ENCODE results near the gene CERKL. TPM values are rescaled to one million over a fixed set of nuclear protein-coding genes. Genes with fewer than 3 reads are reported as not detected.

The CERKL gene
- total RNA-seq, 1 experiment from 2014 or later = 0.24 TPM

DNA sequence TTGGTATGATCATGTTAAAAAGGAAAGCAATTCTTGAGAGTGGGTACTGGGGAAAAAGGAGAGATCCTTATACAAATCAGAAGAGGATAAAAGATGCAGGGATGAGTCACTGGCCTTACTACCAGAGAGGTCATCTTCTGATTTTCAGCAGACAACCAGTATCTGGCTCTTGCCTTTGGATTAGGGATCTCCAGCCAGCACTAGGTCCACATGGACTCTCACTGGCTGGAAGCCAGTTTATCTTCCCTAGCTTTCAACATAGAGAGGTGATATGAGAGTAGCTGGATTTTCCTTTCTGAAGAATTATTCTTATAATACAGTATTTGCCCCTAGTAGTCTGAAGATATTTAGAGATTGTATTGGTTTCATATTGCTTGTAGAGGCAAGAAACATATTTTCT is 30.2 kb downstream of the CERKL start:
- TF ChIP-seq, protein P1, sequence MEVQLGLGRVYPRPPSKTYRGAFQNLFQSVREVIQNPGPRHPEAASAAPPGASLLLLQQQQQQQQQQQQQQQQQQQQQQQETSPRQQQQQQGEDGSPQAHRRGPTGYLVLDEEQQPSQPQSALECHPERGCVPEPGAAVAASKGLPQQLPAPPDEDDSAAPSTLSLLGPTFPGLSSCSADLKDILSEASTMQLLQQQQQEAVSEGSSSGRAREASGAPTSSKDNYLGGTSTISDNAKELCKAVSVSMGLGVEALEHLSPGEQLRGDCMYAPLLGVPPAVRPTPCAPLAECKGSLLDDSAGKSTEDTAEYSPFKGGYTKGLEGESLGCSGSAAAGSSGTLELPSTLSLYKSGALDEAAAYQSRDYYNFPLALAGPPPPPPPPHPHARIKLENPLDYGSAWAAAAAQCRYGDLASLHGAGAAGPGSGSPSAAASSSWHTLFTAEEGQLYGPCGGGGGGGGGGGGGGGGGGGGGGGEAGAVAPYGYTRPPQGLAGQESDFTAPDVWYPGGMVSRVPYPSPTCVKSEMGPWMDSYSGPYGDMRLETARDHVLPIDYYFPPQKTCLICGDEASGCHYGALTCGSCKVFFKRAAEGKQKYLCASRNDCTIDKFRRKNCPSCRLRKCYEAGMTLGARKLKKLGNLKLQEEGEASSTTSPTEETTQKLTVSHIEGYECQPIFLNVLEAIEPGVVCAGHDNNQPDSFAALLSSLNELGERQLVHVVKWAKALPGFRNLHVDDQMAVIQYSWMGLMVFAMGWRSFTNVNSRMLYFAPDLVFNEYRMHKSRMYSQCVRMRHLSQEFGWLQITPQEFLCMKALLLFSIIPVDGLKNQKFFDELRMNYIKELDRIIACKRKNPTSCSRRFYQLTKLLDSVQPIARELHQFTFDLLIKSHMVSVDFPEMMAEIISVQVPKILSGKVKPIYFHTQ (CRISPR knock-in tag; IDR thresholded peaks at IDR 0.05) = no peak
- TF ChIP-seq, protein P2, sequence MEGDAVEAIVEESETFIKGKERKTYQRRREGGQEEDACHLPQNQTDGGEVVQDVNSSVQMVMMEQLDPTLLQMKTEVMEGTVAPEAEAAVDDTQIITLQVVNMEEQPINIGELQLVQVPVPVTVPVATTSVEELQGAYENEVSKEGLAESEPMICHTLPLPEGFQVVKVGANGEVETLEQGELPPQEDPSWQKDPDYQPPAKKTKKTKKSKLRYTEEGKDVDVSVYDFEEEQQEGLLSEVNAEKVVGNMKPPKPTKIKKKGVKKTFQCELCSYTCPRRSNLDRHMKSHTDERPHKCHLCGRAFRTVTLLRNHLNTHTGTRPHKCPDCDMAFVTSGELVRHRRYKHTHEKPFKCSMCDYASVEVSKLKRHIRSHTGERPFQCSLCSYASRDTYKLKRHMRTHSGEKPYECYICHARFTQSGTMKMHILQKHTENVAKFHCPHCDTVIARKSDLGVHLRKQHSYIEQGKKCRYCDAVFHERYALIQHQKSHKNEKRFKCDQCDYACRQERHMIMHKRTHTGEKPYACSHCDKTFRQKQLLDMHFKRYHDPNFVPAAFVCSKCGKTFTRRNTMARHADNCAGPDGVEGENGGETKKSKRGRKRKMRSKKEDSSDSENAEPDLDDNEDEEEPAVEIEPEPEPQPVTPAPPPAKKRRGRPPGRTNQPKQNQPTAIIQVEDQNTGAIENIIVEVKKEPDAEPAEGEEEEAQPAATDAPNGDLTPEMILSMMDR (IDR thresholded peaks at IDR 0.05) = no peak
- TF ChIP-seq, protein P3, sequence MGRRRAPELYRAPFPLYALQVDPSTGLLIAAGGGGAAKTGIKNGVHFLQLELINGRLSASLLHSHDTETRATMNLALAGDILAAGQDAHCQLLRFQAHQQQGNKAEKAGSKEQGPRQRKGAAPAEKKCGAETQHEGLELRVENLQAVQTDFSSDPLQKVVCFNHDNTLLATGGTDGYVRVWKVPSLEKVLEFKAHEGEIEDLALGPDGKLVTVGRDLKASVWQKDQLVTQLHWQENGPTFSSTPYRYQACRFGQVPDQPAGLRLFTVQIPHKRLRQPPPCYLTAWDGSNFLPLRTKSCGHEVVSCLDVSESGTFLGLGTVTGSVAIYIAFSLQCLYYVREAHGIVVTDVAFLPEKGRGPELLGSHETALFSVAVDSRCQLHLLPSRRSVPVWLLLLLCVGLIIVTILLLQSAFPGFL (CRISPR knock-in tag; IDR thresholded peaks at IDR 0.05; ENCODE audit: borderline replicate concordance) = no peak
- TF ChIP-seq, protein P4, sequence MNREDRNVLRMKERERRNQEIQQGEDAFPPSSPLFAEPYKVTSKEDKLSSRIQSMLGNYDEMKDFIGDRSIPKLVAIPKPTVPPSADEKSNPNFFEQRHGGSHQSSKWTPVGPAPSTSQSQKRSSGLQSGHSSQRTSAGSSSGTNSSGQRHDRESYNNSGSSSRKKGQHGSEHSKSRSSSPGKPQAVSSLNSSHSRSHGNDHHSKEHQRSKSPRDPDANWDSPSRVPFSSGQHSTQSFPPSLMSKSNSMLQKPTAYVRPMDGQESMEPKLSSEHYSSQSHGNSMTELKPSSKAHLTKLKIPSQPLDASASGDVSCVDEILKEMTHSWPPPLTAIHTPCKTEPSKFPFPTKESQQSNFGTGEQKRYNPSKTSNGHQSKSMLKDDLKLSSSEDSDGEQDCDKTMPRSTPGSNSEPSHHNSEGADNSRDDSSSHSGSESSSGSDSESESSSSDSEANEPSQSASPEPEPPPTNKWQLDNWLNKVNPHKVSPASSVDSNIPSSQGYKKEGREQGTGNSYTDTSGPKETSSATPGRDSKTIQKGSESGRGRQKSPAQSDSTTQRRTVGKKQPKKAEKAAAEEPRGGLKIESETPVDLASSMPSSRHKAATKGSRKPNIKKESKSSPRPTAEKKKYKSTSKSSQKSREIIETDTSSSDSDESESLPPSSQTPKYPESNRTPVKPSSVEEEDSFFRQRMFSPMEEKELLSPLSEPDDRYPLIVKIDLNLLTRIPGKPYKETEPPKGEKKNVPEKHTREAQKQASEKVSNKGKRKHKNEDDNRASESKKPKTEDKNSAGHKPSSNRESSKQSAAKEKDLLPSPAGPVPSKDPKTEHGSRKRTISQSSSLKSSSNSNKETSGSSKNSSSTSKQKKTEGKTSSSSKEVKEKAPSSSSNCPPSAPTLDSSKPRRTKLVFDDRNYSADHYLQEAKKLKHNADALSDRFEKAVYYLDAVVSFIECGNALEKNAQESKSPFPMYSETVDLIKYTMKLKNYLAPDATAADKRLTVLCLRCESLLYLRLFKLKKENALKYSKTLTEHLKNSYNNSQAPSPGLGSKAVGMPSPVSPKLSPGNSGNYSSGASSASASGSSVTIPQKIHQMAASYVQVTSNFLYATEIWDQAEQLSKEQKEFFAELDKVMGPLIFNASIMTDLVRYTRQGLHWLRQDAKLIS (CRISPR knock-in tag; IDR thresholded peaks at IDR 0.05; ENCODE audit: borderline replicate concordance) = no peak
- TF ChIP-seq FOXK1 (CRISPR knock-in tag; IDR thresholded peaks at IDR 0.05) = no peak
- TF ChIP-seq, protein P5, sequence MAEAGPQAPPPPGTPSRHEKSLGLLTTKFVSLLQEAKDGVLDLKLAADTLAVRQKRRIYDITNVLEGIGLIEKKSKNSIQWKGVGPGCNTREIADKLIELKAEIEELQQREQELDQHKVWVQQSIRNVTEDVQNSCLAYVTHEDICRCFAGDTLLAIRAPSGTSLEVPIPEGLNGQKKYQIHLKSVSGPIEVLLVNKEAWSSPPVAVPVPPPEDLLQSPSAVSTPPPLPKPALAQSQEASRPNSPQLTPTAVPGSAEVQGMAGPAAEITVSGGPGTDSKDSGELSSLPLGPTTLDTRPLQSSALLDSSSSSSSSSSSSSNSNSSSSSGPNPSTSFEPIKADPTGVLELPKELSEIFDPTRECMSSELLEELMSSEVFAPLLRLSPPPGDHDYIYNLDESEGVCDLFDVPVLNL (CRISPR knock-in tag; IDR thresholded peaks at IDR 0.05; ENCODE audit: borderline replicate concordance, low read depth) = no peak
- TF ChIP-seq, protein P6, sequence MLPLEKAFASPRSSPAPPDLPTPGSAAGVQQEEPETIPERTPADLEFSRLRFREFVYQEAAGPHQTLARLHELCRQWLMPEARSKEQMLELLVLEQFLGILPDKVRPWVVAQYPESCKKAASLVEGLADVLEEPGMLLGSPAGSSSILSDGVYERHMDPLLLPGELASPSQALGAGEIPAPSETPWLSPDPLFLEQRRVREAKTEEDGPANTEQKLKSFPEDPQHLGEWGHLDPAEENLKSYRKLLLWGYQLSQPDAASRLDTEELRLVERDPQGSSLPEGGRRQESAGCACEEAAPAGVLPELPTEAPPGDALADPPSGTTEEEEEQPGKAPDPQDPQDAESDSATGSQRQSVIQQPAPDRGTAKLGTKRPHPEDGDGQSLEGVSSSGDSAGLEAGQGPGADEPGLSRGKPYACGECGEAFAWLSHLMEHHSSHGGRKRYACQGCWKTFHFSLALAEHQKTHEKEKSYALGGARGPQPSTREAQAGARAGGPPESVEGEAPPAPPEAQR (CRISPR knock-in tag; IDR thresholded peaks at IDR 0.05) = no peak
- 0 out of 2 replicates have a peak, but pooled peaks cover 4% of the 10 kb centered on the region for H3K9me3 Mint-ChIP-seq
- ATAC-seq = no peak
- no peaks in the 10 kb centered on the region for H3K36me3 Mint-ChIP-seq
- H3K4me3 Mint-ChIP-seq = no peak overlapping the region
- H3K27me3 Mint-ChIP-seq (ENCODE audit: low read depth) = no peaks in the 10 kb centered on the region
- no peak overlapping the region for H3K27ac Mint-ChIP-seq
- ChIA-PET CTCF (no interaction called here), POLR2A (no interaction called here)
- no peak for DNase-seq (ENCODE audit: low spot score)
- H3K4me1 Mint-ChIP-seq = peaks cover 5% of the 10 kb centered on the region

DNA sequence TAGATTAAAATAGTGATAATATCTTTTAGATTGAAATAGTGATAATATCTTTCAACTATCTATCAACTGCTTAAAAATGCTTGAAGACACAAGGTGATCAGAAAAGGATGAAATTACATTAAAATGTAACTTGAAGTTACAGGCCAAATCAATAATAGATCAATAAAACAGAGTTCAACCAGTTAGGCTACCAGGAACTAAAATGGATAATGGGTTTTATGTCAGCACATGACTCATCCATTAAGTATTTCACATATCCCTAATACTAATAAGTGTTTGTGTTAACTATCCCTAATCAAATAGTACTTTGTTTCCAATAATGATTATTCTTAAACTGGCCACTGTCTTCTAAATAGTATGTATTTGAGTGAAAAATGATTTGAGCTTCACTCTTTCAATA is 33.7 kb downstream of the CERKL start:
- Mint-ChIP-seq H3K27ac (no peak overlapping the region), H3K36me3 (no peaks in the 10 kb centered on the region), H3K4me1 (peaks cover 5% of the 10 kb centered on the region), H3K27me3 (ENCODE audit: low read depth) (no peaks in the 10 kb centered on the region), H3K9me3 (0 out of 2 replicates have a peak, but pooled peaks cover 4% of the 10 kb centered on the region), H3K4me3 (no peak overlapping the region)
- POLR2A ChIA-PET = no interaction called here
- DNase-seq (ENCODE audit: low spot score) (no peak), ATAC-seq (no peak)
- CTCF ChIA-PET = no interaction called here
- no peak for TF ChIP-seq GABPB1 (CRISPR knock-in tag; IDR thresholded peaks at IDR 0.05)
- TF ChIP-seq JAZF1 (CRISPR knock-in tag; IDR thresholded peaks at IDR 0.05) = no peak
- TF ChIP-seq, protein P1 (CRISPR knock-in tag; IDR thresholded peaks at IDR 0.05) = no peak
- TF ChIP-seq ZNF138 (CRISPR knock-in tag; conservative IDR thresholded peaks at IDR 0.05) = no peak
- TF ChIP-seq ZNF423 (CRISPR knock-in tag; IDR thresholded peaks at IDR 0.05) = no peak
- no peak for TF ChIP-seq ZNF263 (CRISPR knock-in tag; IDR thresholded peaks at IDR 0.05; ENCODE audit: low read depth)
- no peak for TF ChIP-seq ESRRA (CRISPR knock-in tag; IDR thresholded peaks at IDR 0.05; ENCODE audit: borderline replicate concordance)
- no peak for TF ChIP-seq ELF4 (CRISPR knock-in tag; IDR thresholded peaks at IDR 0.05; ENCODE audit: low read depth)
- TF ChIP-seq RELA (CRISPR knock-in tag; IDR thresholded peaks at IDR 0.05; ENCODE audit: borderline replicate concordance) = no peak
- TF ChIP-seq ZNF219 (CRISPR knock-in tag; IDR thresholded peaks at IDR 0.05; ENCODE audit: borderline replicate concordance) = no peak
- no peak for TF ChIP-seq ETV6 (CRISPR knock-in tag; IDR thresholded peaks at IDR 0.05)

Measured in WTC11 (cell line).